Gastroesophageal sphincter (tissue), 3 donors: ENCODE measurements around the gene SEL1L.

Experiments
- CTCF ChIP-seq, 4 experiments: fragments of 200-600 bp in 2 of 4; fragments of 450-650 bp in 2 of 4; sonication (generic) in 1 of 4; IDR thresholded peaks; one replicate each; pipeline ENCODE4 v1.5.1; 2017 to 2019; ENCODE audit warnings: antibody characterized with exemption in 4 of 4, mild to moderate bottlenecking in 2 of 4, moderate library complexity in 2 of 4
- EP300 ChIP-seq: sonication (generic); formaldehyde crosslinking; IDR thresholded peaks from one replicate; pipeline ENCODE4 v1.6.1; 2017; ENCODE audit warnings: antibody characterized with exemption, mild to moderate bottlenecking
- POLR2A ChIP-seq, 2 donors: fragments of 450-650 bp; IDR thresholded peaks; one replicate each; pipeline ENCODE4 v1.6.1; 2017; ENCODE audit warnings: antibody characterized with exemption in 2 of 2, mild to moderate bottlenecking in 2 of 2, moderate library complexity in 1 of 2
- POLR2AphosphoS5 ChIP-seq: sonication (generic); formaldehyde crosslinking; IDR thresholded peaks from one replicate; pipeline ENCODE4 v1.6.1; 2017; ENCODE audit warnings: antibody characterized with exemption

GRCh38 chr14:81434230-81434629 is 99.4 kb downstream of the SEL1L start:
- no peak for TF ChIP-seq CTCF (IDR thresholded peaks at IDR 0.05)
- TF ChIP-seq POLR2A (IDR thresholded peaks at IDR 0.05): no peak
- no peak for TF ChIP-seq POLR2AphosphoS5
- TF ChIP-seq EP300: no peak
